HG03571 (cell line): ENCODE measurements around the gene DAP.

Experiments used
- ATAC-seq: cut with Tn5 transposase; IDR thresholded peaks from one replicate; pipeline ENCODE4 v1.9.1; 2021; ENCODE audit not compliant: unreplicated experiment

DAP gene

GRCh38 chr5:10761933-10762775 lies 1.1 kb upstream of the DAP start:
- ATAC-seq = no peak

DNA sequence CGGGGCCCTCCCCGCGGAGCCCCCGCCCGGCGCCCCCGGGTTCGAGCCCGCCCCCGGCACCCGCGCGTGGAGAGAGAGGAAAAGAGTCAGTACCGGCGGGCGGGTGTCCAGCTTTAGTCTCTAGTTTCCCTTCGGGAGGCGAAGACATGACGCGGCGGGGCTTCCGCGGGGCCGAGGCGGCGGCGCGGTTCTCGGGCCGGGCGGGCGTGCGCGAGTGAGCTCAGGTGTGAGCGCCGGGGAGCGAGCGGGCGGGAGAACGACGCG lies 181 bp downstream of the DAP start:
- ATAC-seq = no peak

DNA sequence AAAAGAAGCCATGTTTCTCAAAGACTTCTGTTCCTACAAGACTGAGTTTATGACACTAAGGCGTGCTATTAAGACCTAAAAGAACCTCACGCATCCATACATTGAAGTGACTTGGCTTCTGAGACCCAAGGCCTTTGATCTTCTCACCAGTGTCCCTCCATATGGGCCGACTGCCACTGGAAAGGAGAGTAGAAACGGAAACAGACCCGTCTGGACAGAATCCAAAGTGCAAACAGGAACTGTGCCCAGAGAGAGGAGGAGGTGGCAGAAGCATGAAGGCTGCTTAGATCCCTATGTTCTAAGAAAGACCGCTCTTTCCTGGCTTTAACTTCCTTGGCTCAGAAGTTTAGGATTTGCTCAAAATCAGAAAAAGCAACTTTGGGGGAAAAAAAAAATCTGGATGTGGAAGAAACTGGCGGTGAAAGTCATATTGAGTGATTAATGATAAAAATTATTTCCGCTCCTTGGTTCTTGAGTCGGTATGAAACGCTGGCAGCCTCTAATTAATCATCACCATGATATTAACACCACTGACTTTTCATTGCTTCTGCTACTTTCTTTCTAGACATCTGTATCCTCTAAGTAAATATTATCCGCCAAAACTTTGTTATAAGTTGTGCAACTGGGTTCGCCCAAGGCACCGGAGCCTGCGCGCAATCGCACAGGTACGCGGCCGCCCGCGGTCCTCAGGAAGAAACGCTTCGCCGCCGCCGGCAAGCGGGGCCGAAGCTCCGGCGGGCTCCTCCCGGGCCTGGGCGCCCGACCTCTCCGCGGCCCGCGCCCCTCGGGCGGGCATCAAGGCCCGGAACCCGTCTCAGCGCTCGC lies 726 bp downstream of the DAP start:
- ATAC-seq = peak; percentile 31

DNA sequence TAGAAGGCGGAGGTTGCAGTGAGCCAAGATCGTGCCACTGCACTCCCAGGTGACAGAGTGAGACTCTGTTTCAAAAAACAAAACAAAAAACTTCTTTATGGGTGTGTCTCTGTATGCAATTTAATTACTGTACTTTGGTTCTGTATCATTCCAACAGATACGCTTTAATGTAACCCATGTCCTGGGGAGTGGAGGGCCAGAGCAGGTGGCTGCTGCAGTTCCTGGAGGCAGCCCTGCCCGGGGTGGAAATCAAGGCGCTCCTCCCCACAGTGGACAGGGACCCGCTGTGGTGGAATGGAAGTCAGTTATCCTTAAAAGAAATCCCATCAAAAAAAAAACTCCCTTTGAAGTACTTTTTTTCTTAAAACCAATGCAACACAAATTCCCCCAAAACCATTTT lies 1.9 kb downstream of the DAP start:
- no peak for ATAC-seq

GRCh38 chr5:10757922-10758555 lies 3.0 kb downstream of the DAP start:
- no peak for ATAC-seq

GRCh38 chr5:10757043-10757442 lies 4.0 kb downstream of the DAP start:
- no peak for ATAC-seq

DNA sequence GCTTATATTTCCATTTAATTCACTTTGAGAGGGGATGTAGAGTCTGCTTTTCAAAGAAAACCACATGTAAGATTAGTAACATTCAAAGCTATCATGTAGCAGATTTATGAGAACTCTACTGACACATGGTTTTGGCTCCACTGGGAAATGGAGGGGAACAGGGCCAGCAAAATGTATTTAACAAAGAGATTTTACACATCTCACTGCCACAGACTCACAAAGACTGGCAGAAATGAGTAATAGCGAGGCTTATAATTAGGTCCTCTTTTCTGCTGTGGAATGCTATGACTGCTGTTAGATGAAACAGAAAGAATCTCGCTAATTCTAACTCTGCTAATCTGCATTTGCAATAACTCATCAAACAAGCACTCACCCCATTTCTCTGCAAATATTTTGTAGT lies 4.5 kb downstream of the DAP start:
- ATAC-seq = peak; percentile 18

- ATAC-seq = no peak
Measured at GRCh38 chr5:10753178-10753577, 7.9 kb downstream of the DAP start.

GRCh38 chr5:10752451-10752850 lies 8.6 kb downstream of the DAP start:
- ATAC-seq = no peak

- no peak for ATAC-seq
Measured at GRCh38 chr5:10750909-10751308, 10.1 kb downstream of the DAP start.

DNA sequence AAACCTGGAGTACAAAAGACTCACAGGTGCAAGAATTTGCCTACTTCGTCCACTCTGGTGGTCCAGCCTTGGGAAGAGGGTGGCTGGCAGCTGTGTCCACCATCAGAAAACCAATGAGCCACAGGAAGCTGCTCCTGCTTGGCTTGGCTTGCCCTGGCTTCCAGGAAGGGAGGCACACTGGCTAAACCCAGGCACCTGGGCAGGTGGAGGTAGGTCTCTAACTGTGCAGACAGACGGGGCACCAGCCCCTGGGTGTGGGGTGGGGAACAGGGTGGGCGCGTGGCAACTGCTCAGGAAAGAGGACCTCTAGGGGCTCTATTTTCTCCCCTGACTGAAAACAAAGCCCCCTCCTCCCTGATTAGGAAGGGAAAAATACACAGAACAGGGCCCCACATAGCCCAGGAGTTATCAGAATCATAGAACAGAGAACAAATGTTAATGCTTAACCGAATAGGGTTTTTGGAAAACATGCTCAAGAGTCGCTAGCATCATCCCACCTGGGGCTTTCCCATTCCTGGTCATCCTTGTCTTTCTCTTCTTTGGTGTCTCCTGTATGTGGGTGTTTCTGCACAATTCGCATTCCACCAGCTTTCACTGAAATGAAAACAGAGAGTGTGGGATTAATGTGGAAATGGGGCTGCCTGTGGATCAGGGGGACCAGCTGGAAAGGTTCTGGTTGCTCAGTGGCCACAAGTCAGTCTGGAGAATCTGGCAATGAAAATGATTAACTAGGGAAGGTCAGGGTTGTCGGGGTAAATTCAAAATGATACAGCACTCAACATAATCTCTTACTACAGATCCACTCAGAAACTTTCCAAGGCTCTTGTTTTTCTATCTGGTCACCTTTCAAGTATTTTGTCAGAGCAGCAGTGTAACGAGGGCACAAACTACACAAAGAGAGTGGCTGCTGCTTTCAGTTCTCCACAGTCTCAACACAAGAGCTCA lies 13.1 kb downstream of the DAP start:
- ATAC-seq = no peak

DNA sequence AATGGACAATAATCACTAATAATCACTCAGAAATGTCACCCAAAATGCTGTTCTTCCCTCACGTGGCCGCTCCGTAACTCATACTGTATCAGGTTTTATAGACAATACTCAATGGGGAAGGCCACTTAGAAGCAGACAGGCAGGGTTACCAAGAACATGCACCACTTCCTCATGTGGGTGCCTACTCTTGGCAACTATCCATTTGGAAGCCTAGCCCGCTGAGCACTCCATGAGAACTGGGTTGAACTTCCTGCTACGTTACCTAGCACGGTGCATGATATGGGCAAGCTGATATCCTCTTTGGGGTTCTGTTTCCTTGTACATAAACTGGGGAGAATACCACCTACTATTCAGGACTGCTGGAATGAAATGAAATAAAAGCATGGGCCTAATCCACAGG lies 14.3 kb downstream of the DAP start:
- ATAC-seq = no peak

GRCh38 chr5:10745133-10745532 lies 15.9 kb downstream of the DAP start:
- no peak for ATAC-seq

DNA sequence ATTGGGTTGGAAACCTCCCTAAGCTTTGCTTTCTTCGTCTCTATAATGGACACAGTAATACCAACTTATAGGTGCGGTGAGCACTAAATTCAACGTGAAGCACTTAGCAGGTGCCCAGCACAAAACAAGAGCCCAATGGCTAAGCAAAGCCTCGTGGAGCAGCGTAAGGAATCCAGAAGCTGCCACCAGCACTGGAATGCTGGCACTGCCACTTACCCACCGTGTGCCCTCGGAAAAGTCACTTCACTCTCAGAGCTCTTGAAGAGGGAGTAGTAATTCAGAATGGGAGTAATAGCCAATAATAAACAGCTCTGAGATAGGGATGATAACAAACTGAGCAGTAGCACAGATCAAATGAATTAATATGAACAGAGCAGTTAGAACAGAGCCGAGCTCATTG lies 16.4 kb downstream of the DAP start:
- no peak for ATAC-seq

- no peak for ATAC-seq
Measured at GRCh38 chr5:10743951-10744350, 17.1 kb downstream of the DAP start.

- no peak for ATAC-seq
Measured at GRCh38 chr5:10743526-10743925, 17.5 kb downstream of the DAP start.

GRCh38 chr5:10741661-10742060 lies 19.4 kb downstream of the DAP start:
- no peak for ATAC-seq

DNA sequence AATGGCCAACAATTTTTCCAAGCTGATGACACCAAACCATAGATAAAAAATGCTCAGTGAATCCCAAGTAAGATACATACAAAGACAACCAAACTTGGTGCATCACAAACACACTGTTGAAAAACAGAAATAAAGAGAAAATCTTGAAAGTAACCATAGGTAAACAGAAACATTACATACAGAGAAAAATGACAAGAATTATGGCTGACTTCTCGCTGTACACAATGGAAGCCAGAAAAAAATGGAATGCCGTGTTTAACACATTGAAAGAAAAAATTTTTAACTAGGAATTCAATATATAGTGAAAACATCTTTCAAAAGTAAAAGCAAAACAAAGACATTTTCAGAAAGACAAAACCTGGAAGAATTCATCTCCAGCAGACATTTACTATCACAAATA lies 20.6 kb downstream of the DAP start:
- no peak for ATAC-seq

- no peak for ATAC-seq
Measured at GRCh38 chr5:10737880-10738279, 23.2 kb downstream of the DAP start.

DNA sequence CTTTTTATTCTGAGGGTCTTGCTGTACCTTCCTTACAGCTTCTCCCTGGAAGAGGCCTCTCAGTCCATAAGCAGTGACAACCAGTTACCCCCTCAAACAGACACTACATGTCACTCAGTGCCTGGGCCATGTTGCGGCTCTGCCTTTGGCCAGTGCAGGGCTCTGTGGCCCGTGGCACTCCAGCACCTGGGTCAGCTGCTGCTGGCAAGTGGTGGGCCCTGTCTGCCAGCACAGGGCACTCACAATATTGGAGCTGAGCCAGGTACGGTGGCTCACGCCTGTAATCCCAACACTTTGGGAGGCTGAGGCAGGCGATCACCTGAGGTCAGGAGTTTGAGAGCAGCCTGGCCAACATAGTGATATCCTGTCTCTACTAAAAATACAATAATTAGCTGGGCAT lies 24.2 kb downstream of the DAP start:
- ATAC-seq = no peak

GRCh38 chr5:10736354-10736753 lies 24.7 kb downstream of the DAP start:
- ATAC-seq = no peak
